Left ventricle myocardium inferior (tissue), 1 donor: Measurements from ENCODE around the gene ITPRIPL2. TPM values are rescaled to one million over a fixed set of nuclear protein-coding genes. Genes with fewer than 3 reads are reported as not detected.

Experiments
- DNase-seq: peaks from one replicate; pipeline ENCODE4 v3.0.0-alpha.2; 2020
- H3K27ac ChIP-seq: fragments of 200-600 bp; replicated peaks from 2 replicates; pipeline ENCODE4 v1.8.0; 2021
- H3K27me3 ChIP-seq: fragments of 200-600 bp; 2 replicates; pipeline ENCODE4 v1.8.0; 2021; ENCODE audit warnings: low read depth
- H3K36me3 ChIP-seq: fragments of 200-600 bp; 2 replicates; pipeline ENCODE4 v1.8.0; 2021
- H3K4me1 ChIP-seq: fragments of 200-600 bp; 2 replicates; pipeline ENCODE4 v1.8.0; 2021
- H3K4me3 ChIP-seq: fragments of 200-600 bp; 2 replicates; pipeline ENCODE4 v1.8.0; 2021; ENCODE audit warnings: mild to moderate bottlenecking, moderate library complexity
- H3K9me3 ChIP-seq: fragments of 200-600 bp; replicated peaks from 2 replicates; pipeline ENCODE4 v1.8.0; 2021
- intact Hi-C: fragments of 100-400 bp; cut with micrococcal nuclease; formaldehyde crosslinking; loops from one replicate; pipeline ENCODE4 v1.11.0; 2022
- total RNA-seq: library from RNA; stranded (reverse); fragmentation: NEBNext Ultra II Directional; extraction: Animal tissue kit (Norgen Biotek cat#: 25700); gene quantifications from one replicate; pipeline ENCODE4 v1.2.1, GENCODE V29; 2021
- TF ChIP-seq, protein P1 (sequence below): fragments of 200-600 bp; IDR thresholded peaks from 2 replicates; pipeline ENCODE4 v1.8.0; 2021; ENCODE audit warnings: antibody characterized with exemption, mild to moderate bottlenecking, borderline replicate concordance
- donor health status: DM: no; HTN: yes; CAD: no; lungs with severe emphysema.

Gene ITPRIPL2
- total RNA-seq, 1 donor from 2014 or later = 12.3 TPM

DNA sequence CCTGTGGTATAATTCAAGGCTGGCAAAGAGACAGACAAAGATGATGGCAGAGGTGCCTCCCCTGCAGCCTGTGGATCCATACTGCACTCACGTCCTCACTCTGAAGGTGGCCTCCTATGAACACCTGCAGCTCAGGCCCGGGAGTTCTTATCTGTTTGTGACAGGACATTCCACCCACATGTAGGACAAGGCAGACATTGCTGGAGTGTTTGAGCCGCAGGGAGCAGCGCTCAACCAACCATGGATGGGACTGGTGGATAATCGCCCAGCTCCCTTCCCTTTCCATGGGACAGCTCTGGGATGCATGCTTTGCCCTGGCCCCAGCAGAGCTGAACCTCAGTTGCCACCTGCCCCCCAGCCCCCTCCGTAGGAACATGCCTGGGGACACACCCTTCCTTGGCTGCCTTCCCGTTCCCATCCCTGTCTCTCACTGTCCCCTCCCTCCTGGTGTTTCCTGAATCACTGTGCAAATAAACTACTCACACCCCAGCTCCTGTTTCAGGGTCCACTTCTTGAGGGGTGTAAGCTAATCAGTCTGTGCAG, 22.2 kb downstream of the ITPRIPL2 start:
- H3K27ac ChIP-seq = peak overlapping the region; percentile 63

DNA sequence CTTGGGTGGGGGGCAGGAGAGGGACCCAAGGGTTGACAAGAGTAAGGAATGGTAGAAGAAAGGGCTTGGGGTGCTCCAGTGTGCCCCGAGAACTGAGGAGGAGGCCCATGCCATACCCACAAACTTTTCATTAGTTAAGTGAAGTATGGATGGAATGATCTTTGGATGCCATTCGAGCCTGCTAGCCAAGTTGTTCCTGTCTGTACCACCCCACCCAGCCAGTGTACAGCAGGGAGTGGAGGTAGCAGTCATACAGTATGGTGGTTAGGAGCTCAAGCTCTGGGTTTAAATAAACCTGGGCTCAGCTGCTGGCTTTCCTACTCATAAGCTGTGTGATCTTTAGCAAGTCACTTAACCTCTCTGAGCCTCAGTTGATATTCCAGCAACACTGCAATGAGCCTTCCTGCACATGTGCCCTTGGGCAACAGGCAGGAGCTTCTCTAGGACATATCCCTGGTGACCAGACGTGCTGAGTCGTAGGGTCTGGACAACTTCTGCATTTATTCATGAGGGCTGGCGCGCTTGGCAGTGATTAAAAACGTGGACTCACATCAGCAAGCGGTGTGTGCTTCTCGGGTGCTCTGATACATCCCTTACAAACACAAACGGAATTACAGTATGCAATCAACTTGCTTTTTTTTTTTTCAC, 22.9 kb downstream of the ITPRIPL2 start:
- Histone ChIP-seq H3K4me1 (peaks cover 66% of the 10 kb centered on the region), H3K36me3 (no peaks in the 10 kb centered on the region), H3K9me3 (no peaks in the 10 kb centered on the region), H3K27ac (peak overlapping the region; percentile 63), H3K4me3 (no peak overlapping the region), H3K27me3 (peaks cover 6% of the 10 kb centered on the region)
- TF ChIP-seq, protein P1, sequence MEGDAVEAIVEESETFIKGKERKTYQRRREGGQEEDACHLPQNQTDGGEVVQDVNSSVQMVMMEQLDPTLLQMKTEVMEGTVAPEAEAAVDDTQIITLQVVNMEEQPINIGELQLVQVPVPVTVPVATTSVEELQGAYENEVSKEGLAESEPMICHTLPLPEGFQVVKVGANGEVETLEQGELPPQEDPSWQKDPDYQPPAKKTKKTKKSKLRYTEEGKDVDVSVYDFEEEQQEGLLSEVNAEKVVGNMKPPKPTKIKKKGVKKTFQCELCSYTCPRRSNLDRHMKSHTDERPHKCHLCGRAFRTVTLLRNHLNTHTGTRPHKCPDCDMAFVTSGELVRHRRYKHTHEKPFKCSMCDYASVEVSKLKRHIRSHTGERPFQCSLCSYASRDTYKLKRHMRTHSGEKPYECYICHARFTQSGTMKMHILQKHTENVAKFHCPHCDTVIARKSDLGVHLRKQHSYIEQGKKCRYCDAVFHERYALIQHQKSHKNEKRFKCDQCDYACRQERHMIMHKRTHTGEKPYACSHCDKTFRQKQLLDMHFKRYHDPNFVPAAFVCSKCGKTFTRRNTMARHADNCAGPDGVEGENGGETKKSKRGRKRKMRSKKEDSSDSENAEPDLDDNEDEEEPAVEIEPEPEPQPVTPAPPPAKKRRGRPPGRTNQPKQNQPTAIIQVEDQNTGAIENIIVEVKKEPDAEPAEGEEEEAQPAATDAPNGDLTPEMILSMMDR = no peak
- intact Hi-C loops = no loop called here
- no peak for DNase-seq

More for the DNA sequence above, 22.2 kb downstream of the ITPRIPL2 start:
- Histone ChIP-seq H3K4me1 (peaks cover 72% of the 10 kb centered on the region), H3K27me3 (peaks cover 5% of the 10 kb centered on the region), H3K9me3 (no peaks in the 10 kb centered on the region), H3K36me3 (no peaks in the 10 kb centered on the region), H3K4me3 (no peak overlapping the region)
- DNase-seq = peak; percentile 43
- TF ChIP-seq, protein P1 = no peak
- intact Hi-C loops = no loop called here

DNA sequence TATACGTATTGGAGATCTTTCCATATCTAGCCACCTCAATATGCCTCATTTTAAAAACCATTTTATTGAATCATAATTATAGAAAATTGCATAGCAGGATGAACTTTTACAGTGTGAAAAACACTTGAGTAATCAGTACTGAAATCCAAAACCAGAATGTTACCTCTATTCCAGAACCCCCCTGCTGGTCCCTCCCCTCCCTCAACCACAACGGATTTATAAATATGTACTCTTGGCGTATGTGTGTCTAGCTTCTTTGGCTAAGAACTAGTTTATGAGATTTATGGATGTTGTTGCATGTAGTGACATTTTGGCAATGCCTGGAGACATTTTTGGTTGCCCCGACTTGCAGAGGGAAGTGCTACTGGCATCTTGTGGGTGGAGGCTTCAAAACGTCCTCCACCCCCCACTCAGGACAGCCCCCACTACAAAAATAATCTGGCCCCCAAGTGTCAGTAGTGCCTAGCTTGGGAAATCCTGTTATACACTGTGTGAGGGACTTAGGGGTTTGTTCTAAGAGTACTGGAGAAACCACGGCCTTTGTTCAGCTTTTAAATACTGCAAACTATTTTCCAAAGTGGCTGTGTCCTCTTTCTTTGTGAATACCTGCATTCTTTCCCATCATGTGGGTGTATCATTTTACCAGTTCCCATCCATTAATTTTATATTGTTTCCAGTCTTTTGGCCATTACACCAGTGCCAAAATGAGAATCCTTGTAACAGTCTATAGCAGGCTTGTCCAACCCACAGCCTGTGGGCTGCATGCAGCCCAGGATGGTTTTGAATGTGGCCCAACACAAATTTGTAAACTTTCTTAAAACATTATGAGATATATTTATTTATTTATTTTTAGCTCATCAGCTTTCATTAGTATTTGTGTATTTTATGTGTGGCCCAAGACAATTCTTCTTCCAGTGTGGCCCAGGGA, 23.7 kb downstream of the ITPRIPL2 start:
- no peaks in the 10 kb centered on the region for H3K36me3 ChIP-seq
- no peak overlapping the region for H3K4me3 ChIP-seq
- H3K27me3 ChIP-seq = peaks cover 9% of the 10 kb centered on the region
- H3K27ac ChIP-seq = peak overlapping the region; percentile 63
- H3K9me3 ChIP-seq = no peaks in the 10 kb centered on the region
- TF ChIP-seq, protein P1 = no peak
- H3K4me1 ChIP-seq = peaks cover 58% of the 10 kb centered on the region
- no peak for DNase-seq
- intact Hi-C loops = no loop called here

DNA sequence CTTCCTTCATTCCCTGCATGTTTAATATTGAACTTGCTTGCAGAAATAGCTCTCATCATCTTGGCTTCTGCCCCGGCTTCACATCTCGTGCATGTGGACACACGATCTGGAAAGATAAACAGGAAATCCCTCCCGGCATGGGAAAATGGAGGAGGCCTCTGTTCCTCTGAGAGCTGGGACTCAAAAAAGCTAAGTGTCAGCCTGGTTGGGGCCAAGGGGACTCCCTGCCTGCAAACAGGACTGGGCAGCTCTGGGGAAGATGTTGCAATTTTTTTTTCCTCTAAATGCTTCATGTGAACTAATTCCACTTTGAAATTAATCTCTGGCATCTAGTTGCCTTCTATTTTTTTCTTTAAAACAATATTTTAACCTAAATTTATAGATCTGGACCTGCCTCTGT, 24.8 kb downstream of the ITPRIPL2 start:
- peak; percentile 71 for DNase-seq
- intact Hi-C loops = no loop called here
- Histone ChIP-seq H3K36me3 (no peaks in the 10 kb centered on the region), H3K9me3 (no peaks in the 10 kb centered on the region), H3K4me3 (no peak overlapping the region), H3K27me3 (peaks cover 9% of the 10 kb centered on the region), H3K4me1 (peaks cover 54% of the 10 kb centered on the region), H3K27ac (peak overlapping the region; percentile 63)
- TF ChIP-seq, protein P1 = no peak

DNA sequence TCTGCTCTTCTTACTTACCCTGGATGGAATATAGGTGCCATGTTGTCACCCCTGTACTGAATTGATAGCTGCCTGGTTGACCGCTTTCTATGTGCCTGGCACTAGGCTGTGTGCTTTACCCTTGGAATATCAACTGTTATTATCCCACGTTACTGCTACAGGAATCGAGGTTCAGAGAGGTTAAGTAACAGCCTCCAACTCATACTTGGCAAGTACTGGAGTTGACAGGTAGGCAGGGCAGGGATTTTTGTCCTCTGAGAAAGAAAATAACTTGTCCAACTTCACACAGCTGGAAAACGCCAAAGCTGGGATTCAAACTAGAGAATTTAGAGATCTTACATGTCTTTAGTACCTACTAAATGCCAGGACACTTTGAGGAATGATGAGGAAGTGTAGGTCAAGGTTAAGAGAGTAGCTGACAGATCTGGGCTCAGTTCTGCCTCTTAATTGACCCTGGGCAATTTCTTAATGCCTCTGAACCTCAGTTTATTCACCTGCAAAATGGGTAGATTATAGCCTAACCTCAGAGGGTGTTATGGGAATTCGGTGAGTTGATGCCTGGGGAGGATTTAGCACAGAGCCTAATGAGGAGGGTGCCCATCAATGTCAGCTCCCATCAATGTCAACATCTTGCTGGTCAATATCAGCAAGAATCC, 25.8 kb downstream of the ITPRIPL2 start:
- intact Hi-C loops = no loop called here
- no peak overlapping the region for H3K4me3 ChIP-seq
- H3K9me3 ChIP-seq = no peaks in the 10 kb centered on the region
- H3K27ac ChIP-seq = peak overlapping the region; percentile 63
- TF ChIP-seq, protein P1 = no peak
- peaks cover 54% of the 10 kb centered on the region for H3K4me1 ChIP-seq
- peaks cover 9% of the 10 kb centered on the region for H3K27me3 ChIP-seq
- no peak for DNase-seq
- H3K36me3 ChIP-seq = no peaks in the 10 kb centered on the region
